MV-4-11 (cell line): Measurements from ENCODE around the gene XYLT1.
"Not testable (repeated sequence)": the region's sequence is repeated elsewhere in the genome, so short reads cannot be mapped to it uniquely, and the experiment has no call there.

ENCODE experiments used
- DNase-seq: peaks from one replicate; lab custom pipeline; 2025; lab: John Stamatoyannopoulos, UW

Gene XYLT1

DNA sequence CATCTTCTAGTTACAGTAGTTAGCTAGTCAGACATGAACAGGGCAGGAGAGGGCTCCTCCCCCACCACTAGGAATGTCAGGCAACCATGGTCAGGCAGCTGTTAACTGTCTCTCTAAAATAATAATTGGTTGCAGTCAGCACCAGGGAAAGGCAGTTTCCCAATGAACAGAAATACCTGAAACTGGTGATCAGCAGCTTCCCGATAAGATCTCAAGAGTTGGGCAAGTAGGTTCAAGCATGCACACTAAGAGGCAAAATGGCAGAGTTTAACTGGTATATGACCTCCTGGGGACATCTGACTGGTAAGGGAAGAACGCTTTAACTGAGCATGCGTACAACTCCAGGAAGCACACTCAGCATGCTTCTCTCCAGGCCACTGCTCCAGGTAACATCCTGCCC is 12.6 kb upstream of the XYLT1 start:
- DNase-seq: no peak

DNA sequence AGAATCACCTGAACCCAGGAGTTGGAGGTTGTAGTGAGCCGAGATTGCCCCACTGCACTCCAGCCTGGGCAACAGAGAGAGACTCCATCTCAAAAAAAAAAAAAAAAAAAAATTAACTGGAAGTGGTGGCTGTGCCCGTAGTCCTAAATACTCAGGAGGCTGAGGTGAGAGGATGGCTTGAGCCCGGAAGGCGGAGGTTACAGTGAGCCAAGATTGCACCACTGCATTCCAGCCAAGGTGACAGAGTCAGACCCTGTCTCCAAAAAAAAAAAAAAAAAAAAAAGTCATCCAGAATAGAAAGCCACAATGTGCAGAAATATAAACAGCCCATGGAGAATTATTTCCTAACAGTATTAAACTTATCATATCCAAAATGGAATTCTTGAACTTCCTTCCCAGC is 11.6 kb upstream of the XYLT1 start:
- DNase-seq: not testable (repeated sequence)

DNA sequence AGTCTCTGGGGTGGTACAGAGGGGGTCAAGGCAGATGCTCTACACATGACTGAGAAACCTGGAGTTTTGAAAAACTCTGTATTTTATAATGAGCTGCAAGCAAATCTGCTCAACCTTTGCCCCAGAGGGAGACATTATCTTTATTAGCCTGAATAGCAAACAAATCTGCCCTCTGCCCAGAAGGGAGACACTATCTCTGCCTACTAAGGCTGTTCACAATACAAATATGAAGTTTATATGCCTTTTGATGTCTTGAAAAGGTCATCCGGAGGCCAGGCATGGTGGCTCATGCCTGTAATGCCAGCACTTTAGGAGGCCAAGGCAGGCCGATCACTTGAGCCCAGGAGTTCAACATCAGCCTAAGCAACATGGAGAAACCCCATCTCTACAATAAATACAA is 11.0 kb upstream of the XYLT1 start:
- no peak for DNase-seq

DNA sequence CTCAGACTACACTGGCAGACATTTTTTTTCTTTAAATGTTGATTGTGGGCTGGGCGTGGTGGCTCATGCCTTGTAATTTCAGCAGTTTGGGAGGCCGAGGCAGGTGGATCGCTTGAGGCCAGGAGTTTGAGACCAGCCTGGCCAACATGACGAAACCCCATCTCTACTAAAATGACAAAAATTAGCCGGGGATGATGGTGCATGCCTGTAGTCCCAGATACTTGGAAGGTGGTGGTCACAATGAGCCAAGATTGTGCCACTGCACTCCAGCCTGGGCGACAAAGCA is 6.4 kb upstream of the XYLT1 start:
- not testable (repeated sequence) for DNase-seq

DNA sequence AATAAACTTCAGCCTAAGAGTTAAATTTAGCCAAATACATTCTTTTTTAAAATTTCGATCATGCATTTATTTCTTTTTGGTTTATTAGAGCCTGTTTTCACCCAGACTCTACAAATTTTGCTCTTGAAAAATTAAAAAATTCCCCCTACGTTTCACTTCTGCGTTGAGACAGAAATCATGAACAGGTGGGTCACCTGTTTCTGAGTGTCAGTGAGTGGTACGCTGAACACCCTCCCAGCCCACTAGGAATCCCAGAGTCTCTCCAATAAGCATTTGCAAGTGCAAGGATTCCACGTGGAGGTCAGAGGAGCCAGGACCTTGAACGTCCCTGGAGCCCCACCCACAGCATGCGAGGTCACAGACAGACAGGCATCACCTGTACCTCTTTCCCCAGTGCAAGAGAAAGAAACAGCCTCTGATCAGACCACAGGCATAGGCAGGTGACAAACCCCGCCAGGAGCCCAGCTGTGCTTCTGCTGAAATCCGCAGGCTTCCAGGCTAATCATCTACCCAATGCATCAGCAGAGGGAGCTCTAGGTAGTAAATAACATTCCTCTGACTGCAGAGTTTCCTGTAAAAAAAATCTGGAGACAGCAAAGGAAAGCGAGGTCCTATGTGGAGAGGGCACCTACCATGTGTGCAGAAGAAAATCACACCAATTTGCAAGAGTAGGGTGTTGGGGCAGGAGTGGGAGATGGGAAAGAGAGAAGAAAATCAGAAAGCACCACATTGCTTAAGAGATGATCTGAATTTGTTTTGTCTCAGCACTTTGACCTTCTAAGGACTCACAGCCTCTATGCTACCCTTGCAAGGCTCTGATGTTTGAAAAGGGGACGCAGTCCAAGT is 5.9 kb upstream of the XYLT1 start:
- peak; percentile 53 for DNase-seq

DNA sequence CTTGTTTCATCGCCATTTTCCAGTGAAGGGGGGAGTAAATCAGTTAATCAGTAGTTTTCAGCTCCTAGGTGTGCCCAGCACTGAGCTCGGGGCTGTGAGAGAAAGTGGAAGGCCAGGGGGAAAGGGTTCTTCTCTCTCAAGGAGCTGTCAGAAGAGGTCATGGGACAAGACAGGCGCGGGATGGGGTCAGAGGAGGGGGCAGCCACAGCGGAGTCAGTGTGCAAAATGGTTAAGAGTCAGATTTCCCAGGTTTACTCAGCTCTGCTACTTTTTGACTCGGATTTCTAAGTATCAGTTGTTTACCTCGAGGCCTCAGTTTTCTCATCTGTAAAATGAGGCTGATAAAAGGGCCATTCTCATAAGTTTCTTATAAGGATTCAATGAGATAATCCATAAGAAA is 4.3 kb upstream of the XYLT1 start:
- no peak for DNase-seq

DNA sequence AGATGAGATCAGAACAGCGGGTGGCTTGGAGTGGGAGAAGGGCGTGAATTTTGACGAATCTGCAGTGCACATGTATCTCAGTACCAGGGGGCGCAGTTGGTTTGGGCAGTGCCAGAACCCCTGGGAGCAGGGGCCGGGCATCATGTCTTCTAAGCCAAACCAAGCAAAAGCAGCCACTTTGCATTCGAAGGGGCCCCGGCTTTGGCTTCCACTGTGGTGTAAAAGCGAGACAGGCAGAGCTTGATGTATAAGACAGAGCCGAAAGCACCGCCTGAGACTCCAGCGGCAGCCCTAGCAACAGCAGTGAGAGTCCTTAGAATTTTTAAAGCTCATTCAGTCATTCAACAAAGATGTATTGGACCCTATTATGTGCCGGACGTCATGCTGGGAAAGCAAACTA is 3.8 kb upstream of the XYLT1 start:
- DNase-seq: no peak

DNA sequence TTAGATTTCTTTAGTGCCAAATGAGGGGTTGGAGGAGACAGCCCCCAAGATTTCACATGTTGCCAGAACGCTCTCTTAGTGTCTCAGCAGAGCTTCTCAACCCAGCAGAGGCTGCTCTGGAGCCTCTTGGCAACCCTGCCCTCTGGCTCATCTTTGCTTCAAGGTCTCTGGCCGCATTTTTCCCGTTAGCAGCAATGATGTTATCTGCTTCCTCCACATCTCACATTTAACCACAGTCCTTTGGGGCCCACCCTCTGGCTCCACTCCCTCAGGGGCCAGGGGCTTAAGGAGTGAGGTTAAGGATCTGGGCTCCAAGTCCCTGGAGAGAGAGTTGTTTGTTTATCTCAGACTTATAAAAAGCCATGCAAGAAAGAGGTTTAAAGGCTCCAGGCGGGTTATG is 3.3 kb upstream of the XYLT1 start:
- no peak for DNase-seq

DNA sequence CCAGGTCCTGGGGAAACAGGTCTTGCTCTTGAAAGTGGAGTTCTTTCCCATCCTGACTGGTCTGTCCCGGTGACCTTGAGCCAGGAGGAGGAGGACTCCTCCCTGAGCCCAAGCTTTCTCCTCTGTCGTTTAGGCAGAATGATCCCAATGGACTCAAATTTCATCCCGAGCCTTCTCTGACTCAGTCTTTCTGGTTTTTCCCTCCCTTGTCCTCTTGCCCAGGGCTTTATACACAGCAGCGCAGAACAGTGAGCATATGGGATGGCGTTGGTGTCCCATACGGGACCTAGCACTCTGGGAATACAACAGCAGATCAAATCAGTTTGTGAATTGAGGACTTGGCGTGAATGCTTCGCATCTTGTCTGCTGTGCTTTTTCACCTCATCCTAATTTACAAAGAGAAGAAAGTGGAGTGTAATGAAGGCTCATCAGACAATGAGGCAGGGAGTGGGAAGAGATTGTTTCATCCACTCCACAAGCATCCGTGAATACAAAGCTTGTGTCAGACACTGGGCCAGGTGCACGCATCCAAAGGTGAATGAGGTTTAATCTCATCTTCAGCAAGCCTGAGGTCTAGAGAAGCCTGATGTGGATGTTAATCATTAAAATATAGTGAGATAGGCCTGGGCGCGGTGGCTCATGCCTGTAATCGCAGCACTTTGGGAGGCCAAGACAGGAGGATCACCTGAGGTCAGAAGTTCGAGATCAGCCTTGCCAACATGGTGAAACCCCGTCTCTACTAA is 1.1 kb upstream of the XYLT1 start:
- DNase-seq: no peak

DNA sequence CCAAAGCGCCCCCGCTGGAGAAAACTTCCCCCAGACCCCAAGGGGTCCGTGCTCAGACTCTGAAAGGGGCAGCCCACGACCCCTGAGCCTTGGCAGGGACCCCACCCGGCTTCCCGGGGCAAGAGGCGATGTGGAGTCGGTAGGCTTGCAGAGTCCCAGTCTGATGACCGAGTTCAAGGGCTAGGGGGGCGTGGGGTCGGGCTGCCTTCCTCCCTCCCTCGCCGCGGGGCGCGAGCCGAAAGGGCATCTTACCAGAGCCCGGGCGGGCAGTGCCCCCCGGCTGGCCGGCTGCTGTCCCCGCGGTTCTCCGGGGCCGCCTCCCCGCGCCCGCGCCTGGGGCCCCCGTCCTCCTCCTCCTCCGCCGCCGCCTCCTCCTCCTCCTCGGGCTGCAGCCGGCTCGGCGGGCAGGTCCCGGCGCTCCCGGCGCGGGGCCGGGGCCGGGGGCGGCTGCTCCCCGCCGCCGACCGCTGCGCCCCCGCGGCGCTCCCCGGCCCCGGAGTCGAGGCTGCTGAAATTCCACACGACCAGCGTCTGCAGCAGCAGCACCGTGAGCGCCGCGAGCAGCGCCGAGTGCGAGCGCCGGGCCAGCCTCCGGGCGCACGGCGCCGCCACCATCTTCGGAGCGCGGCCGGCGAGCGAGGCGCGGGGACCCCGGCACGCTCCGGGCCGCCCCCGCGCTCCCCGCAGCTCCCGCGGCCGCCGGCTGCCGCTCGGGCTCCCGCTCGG is 415 bp downstream of the XYLT1 start:
- DNase-seq: no peak

DNA sequence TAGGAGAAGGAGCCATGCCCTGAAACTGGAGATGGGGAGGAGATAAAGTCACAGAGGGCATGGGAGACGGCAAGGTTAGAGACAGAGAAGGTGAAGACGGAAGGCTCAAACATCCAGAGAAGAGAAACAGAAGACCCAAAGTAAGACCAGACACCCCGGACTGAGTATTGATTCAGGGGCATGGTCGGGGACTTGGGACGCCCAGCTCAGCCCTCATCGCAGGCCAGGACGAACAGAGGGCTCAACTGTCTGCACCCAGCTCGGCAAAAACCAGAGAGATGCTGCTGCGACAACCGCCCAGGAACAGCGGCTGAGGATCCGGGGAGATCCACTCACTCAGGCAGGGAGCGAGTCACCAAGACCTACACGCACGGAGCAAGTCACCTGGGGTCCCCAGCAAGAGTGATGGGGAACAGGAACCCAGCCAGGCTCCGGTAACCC is 999 bp downstream of the XYLT1 start:
- no peak for DNase-seq

DNA sequence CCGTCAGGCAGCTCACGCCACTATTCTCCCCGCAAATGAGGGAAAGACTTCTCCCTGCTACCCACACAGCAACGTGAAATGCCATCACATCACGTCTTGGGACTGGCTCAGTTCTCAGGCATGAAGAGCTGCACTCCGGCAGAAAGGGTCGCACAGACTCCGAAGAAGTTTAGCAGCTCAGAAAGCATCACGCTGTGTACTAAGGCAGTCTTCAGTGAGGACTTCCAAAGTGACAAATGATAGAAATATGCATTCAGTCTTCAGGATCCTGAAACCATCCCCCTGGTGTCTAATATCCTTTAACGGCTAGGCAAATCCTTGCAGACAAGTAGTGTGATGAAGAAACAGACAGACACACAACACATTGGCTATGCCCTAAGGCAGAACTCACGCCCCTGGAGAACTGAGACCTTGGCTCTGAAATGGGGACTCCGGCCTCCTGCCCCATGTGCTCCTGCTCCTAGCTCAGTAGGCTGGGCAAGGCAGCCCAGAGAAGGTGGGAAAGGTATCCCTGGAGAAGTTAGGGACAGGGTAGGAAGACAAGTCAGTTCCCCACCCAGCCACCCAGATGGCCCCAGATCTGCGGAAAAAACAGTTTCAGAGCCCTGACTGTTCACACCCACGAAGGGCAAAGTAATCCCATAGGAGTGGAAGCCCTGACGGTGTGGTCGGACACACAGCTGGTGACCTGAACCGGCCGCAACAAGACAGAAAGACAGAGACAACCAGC is 1.6 kb downstream of the XYLT1 start:
- DNase-seq: no peak

DNA sequence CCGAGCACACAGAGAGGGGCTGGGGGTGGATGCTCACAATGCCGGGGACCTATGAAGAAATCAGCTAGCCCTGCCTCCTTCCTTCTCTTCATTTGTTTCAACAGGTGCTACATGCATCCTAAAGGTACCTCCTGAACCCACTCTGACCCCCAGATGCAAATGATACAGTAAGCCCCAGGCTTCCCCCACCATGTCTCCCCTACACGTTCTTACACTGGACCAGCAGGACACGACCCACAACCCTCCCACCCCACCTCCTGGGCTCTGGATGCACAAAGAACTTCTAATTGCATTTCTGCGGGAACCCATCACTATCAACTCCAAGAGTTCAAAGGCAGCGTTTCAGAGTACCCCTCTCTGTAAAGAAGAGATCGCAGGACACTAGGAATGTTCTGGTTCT is 2.1 kb downstream of the XYLT1 start:
- DNase-seq: no peak

DNA sequence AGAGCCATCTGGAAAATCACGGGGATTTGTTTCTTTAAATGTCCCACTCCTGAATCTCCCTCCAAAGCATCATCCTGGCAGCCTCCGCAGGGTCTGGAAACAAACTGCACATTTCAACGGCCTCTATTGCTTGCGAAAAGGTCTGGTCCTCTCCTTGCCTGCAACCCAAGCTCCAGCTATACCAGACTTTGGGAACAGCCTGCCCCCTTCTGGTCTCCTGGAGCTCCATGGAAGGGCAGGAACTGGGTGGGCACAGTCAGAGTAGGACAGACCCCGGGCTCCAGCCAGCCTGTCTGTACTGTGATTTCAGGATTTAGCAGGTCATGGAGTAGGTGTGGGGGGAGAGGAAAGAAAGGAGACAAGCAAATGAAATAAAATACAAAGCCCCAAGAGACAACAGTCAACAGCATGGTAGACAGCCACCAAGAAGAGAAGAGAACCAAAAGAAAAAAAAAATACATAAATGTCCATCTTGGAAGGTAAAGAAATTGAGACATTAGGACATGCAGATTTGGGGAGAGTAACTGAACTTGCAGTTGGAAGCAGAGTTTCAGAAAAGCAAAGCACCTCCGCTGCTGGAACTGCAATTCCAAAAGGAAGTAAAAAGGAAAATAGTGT is 2.7 kb downstream of the XYLT1 start:
- DNase-seq: peak; percentile 57

DNA sequence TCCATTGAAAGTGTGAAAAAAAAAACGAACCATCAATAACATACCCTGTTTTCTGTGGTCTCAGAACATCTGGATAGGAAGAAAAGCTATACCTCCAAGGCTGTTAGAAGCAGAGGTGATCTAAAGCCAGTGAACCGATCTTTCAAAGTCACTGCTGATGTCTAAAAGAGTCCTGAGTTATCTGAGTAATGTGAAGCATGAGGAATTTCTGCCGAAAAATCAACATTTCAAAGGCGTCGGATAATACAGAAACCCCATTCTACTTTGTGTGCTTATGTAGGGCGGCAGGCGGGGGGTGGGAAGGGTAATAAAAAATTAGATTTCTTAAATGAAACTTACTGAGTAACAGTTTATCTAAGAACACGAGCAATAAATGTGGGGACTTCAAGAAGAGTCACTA is 3.9 kb downstream of the XYLT1 start:
- no peak for DNase-seq

DNA sequence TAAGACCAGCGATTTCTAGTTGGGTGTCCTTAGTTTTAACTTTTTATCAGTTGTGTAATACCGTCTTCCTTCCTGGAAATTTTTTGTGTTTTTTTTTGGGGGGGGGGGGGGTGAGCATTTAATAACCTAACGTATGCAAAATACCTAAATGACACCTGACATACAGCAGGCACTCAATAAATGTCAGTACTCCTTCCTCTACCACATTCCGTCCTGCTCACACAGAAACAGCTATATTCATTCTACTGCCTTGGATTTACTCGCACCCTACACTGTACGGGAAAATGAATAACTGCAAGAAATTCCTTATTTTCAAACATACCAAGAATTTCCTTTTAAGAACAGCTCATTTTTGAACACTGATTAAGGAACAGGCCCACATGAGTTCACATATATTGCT is 5.3 kb downstream of the XYLT1 start:
- DNase-seq: no peak

DNA sequence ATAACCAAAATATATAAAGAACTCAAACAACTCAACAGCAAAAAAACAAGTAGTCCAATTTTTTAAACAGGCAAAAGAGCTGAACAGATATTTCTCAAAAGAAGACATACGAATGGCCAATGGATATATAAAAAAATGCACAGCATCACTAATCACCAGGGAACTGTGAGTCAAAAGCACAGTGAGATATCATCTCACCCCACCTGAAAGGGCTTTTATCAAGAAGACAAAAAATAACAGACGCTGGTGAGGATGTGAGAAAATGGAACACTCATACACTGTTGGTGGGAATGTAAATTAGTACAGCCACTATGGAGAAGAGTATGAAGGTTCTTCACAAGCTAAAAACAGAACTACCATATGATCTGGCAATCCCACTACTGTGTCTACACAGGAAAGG is 7.4 kb downstream of the XYLT1 start:
- DNase-seq: no peak

DNA sequence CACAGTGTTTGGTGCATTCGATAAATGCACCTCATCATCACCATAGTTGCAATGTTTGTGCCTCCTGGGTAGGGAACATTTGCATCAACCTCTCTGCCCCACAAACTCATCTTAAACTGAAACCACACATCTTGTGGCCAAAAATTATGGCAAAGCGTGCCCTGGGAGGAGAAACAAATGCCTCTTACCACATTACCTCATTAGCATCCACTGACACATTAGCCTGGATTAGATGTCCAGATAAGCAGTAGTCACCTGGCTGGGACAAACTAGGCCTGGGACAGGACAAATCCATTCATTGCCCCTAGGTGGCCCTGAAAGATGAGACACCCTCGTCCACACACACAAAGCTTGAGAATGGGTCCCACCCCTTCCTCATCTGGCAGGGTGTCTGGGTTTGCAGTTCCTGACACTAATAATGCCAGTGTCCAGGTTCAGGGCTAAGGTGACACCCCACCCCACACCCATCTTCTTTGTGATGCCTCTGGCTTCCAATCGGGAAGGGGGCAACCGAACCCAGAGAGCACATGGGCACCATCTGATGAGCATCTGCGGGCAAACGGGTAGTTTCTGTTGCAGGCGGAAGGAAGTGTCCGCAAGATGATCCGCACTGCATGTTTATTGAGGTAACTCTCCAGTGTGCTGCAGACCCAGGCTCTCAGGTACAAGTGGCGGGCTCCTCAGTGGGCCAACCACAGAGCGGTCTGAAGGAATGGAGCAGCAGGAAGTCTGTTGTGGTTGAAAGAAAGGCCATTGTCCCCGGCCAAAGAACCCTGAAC is 8.6 kb downstream of the XYLT1 start:
- DNase-seq: peak; percentile 91

DNA sequence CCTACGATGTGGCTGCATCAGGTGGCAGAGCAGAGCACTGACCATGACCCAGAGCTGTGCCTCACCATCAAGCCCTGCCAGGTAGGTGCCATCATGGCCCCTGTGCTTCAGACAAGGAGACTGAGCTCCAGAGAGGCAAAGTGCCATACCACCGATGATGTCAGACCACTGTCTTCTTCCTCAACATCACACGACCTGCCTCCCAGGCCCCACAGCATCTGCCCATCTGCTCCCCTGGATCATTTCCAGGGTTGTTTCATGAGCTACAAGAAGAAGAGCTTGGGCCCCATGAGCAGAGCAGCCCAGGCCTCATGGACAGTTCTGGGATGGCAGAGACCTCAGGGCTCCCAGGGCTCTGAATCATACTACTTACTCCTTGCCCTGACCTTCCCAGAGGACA is 9.9 kb downstream of the XYLT1 start:
- DNase-seq: no peak

DNA sequence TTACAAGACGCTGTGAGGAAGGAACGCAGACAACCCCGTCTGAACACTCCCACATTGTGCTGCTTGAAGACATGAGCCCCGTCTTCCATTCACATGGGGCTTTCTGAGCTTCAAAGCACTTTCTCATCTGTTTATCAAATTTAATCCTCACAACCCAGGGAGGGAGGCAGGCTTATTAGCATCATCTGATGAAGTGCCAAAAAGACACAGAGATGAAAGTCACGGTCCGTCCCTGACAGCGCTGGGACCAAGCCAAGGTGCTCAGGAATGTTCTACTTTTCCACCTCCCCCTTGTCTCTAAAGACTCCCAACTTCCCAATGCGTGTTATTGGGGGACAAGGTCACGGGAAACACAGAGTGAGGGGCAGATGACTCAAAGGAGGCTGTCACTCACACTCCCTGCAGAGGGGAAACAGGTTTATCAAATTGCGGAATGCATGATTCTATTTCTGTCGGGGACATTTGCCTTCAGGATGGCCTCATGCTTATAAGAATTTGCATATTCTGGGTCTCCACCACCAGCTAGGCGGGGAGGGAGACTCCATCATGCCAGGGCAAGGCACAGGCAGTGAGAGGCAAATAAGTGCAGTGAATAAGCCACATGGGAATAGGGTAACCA is 10.7 kb downstream of the XYLT1 start:
- DNase-seq: no peak

DNA sequence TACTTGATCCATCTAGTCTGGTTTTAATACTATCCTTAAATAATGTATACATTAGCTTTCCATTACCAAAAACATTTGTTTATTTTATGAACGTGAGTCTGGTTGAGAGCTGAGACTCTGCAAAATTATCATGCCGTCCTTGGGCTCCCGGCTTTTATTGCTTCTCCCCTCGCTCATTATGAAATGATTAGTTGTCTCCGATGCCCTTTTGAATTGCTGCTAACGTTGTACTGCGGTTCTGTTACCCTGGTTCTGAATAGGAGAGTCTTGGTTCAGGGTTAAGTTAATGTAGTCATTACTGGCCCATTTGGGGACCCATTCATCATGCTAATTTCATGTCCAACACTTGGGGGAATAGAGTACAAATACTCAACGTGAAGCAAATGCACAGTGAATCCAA is 12.8 kb downstream of the XYLT1 start:
- no peak for DNase-seq
